ENCODE measurements around the gene CREB3L1.

Gene CREB3L1

GRCh38 chr11:46335271-46335670 lies 57.8 kb downstream of the CREB3L1 start:
- TF ChIP-seq CTCF (conservative IDR thresholded peaks at IDR 0.05; ENCODE audit: low read depth, low read length): no peak
- Histone ChIP-seq H3K9ac (no peak overlapping the region), H3K4me2 (no peak overlapping the region), H3K4me1 (ENCODE audit: low read depth, poor library complexity, severe bottlenecking) (no peaks in the 10 kb centered on the region), H2AFZ (ENCODE audit: low read depth) (no peak overlapping the region), H4K20me1 (ENCODE audit: insufficient read depth) (no peaks in the 10 kb centered on the region), H3K27me3 (ENCODE audit: insufficient read depth, low read depth) (peaks cover 37% of the 10 kb centered on the region; the same call in 1 of the 2 replicates), H3K27ac (no peak overlapping the region), H3K36me3 (ENCODE audit: insufficient read depth) (no peaks in the 10 kb centered on the region), H3K79me2 (ENCODE audit: insufficient read depth, low read depth) (no peaks in the 10 kb centered on the region), H3K4me3 (IDR thresholded peaks at IDR 0.05; ENCODE audit: insufficient read depth, low read depth, low read length) (no peak overlapping the region)

- TF ChIP-seq CTCF (conservative IDR thresholded peaks at IDR 0.05; ENCODE audit: low read depth, low read length): no peak
- H3K27me3 ChIP-seq (ENCODE audit: insufficient read depth, low read depth): peaks cover 30% of the 10 kb centered on the region; the same call in 1 of the 2 replicates
- H2AFZ ChIP-seq (ENCODE audit: low read depth): no peak overlapping the region
- no peak overlapping the region for H3K4me2 ChIP-seq
- H3K36me3 ChIP-seq (ENCODE audit: insufficient read depth): no peaks in the 10 kb centered on the region
- H3K27ac ChIP-seq: no peak overlapping the region
- H3K4me3 ChIP-seq (IDR thresholded peaks at IDR 0.05; ENCODE audit: insufficient read depth, low read depth, low read length): no peak overlapping the region
- no peaks in the 10 kb centered on the region for H3K4me1 ChIP-seq (ENCODE audit: low read depth, poor library complexity, severe bottlenecking)
- H3K79me2 ChIP-seq (ENCODE audit: insufficient read depth, low read depth): no peaks in the 10 kb centered on the region
- H4K20me1 ChIP-seq (ENCODE audit: insufficient read depth): no peaks in the 10 kb centered on the region
- no peak overlapping the region for H3K9ac ChIP-seq
Observed at GRCh38 chr11:46335890-46336562, 58.6 kb downstream of the CREB3L1 start.

- H2AFZ ChIP-seq (ENCODE audit: low read depth): no peak overlapping the region
- H4K20me1 ChIP-seq (ENCODE audit: insufficient read depth): no peaks in the 10 kb centered on the region
- peaks cover 25% of the 10 kb centered on the region for H3K27me3 ChIP-seq (ENCODE audit: insufficient read depth, low read depth)
- no peak overlapping the region for H3K27ac ChIP-seq
- no peak overlapping the region for H3K4me2 ChIP-seq
- no peaks in the 10 kb centered on the region for H3K36me3 ChIP-seq (ENCODE audit: insufficient read depth)
- H3K79me2 ChIP-seq (ENCODE audit: insufficient read depth, low read depth): no peaks in the 10 kb centered on the region
- H3K9ac ChIP-seq: no peak overlapping the region
- no peak overlapping the region for H3K4me3 ChIP-seq (IDR thresholded peaks at IDR 0.05; ENCODE audit: insufficient read depth, low read depth, low read length)
- no peaks in the 10 kb centered on the region for H3K4me1 ChIP-seq (ENCODE audit: low read depth, poor library complexity, severe bottlenecking)
- TF ChIP-seq CTCF (conservative IDR thresholded peaks at IDR 0.05; ENCODE audit: low read depth, low read length): no peak
Observed at GRCh38 chr11:46336563-46337180, 59.2 kb downstream of the CREB3L1 start.

- peaks cover 23% of the 10 kb centered on the region for H3K27me3 ChIP-seq (ENCODE audit: insufficient read depth, low read depth)
- H3K4me2 ChIP-seq: no peak overlapping the region
- H4K20me1 ChIP-seq (ENCODE audit: insufficient read depth): no peaks in the 10 kb centered on the region
- no peaks in the 10 kb centered on the region for H3K36me3 ChIP-seq (ENCODE audit: insufficient read depth)
- H3K9ac ChIP-seq: no peak overlapping the region
- TF ChIP-seq CTCF (conservative IDR thresholded peaks at IDR 0.05; ENCODE audit: low read depth, low read length): no peak
- no peak overlapping the region for H2AFZ ChIP-seq (ENCODE audit: low read depth)
- H3K79me2 ChIP-seq (ENCODE audit: insufficient read depth, low read depth): no peaks in the 10 kb centered on the region
- no peak overlapping the region for H3K4me3 ChIP-seq (IDR thresholded peaks at IDR 0.05; ENCODE audit: insufficient read depth, low read depth, low read length)
- no peak overlapping the region for H3K27ac ChIP-seq
- no peaks in the 10 kb centered on the region for H3K4me1 ChIP-seq (ENCODE audit: low read depth, poor library complexity, severe bottlenecking)
Observed at GRCh38 chr11:46337626-46338345, 60.3 kb downstream of the CREB3L1 start.

Data from KMS-11 (cell line).